Caco-2 (cell line): ENCODE results near the gene EME2. TPM values are rescaled to one million over a fixed set of nuclear protein-coding genes. Genes with fewer than 3 reads are reported as not detected.

Experiments used
- BruUV-seq: library from RNA; stranded (reverse); fragments of 400-500 nt; replicated peaks from 2 replicates; lab custom pipeline; 2021; lab: Mats Ljungman, UMichigan
- CTCF ChIA-PET: fragments of 300-600 bp; sonication (Branson Sonifier 250); formaldehyde crosslinking; loops from one replicate; lab custom pipeline; 2022; ENCODE audit warnings: antibody characterized with exemption; lab: Charles Lee
- POLR2A ChIA-PET: fragments of 300-600 bp; sonication (Branson Sonifier 250); formaldehyde crosslinking; loops from one replicate; lab custom pipeline; 2022; ENCODE audit warnings: antibody characterized with exemption; lab: Charles Lee
- DNase-seq, 2 experiments: peaks; one replicate each; pipeline versions ENCODE4 v3.0.0 to v3.0.0-alpha.2; 2020 to 2022
- H3K27me3 ChIP-seq: replicated peaks from 2 replicates; pipeline ENCODE4 v1.6.0; 2011; ENCODE audit warnings: low read length; ENCODE audit not compliant: control insufficient read depth, insufficient read depth
- H3K36me3 ChIP-seq: 2 replicates; pipeline ENCODE4 v1.5.1; 2011; ENCODE audit warnings: low read length; ENCODE audit not compliant: control insufficient read depth, insufficient read depth
- H3K4me1 ChIP-seq: fragments of 250-450 bp; sonication (Bioruptor Pico); 2 replicates; pipeline ENCODE4 v1.5.1; 2020; ENCODE audit warnings: mild to moderate bottlenecking
- H3K4me3 ChIP-seq: 2 replicates; pipeline ENCODE4 v1.5.1; 2011; ENCODE audit warnings: low read depth, mild to moderate bottlenecking, control low read depth, low read length
- H3K9me3 ChIP-seq: fragments of 250-450 bp; sonication (Bioruptor Pico); 2 replicates; pipeline ENCODE4 v1.5.1; 2020; ENCODE audit warnings: mild to moderate bottlenecking, moderate library complexity
- H3K27ac Mint-ChIP-seq: one replicate; pipeline ENCODE4 v1.8.0; 2022; ENCODE audit warnings: mixed read lengths; ENCODE audit not compliant: unreplicated experiment
- H3K27me3 Mint-ChIP-seq: one replicate; pipeline ENCODE4 v1.8.0; 2022; ENCODE audit warnings: mixed read lengths; ENCODE audit not compliant: insufficient read depth, unreplicated experiment
- H3K36me3 Mint-ChIP-seq: one replicate; pipeline ENCODE4 v1.8.0; 2022; ENCODE audit warnings: mild to moderate bottlenecking, mixed read lengths; ENCODE audit not compliant: insufficient read depth, unreplicated experiment
- H3K4me1 Mint-ChIP-seq: one replicate; pipeline ENCODE4 v1.8.0; 2022; ENCODE audit warnings: low read depth, mixed read lengths; ENCODE audit not compliant: unreplicated experiment
- H3K4me3 Mint-ChIP-seq: one replicate; pipeline ENCODE4 v1.8.0; 2022; ENCODE audit warnings: mild to moderate bottlenecking, moderate library complexity, mixed read lengths; ENCODE audit not compliant: unreplicated experiment
- H3K9me3 Mint-ChIP-seq: one replicate; pipeline ENCODE4 v1.8.0; 2022; ENCODE audit warnings: mixed read lengths; ENCODE audit not compliant: unreplicated experiment
- intact Hi-C: fragments of 100-400 bp; cut with micrococcal nuclease; formaldehyde crosslinking; loops from one replicate; pipeline ENCODE4 v1.10.0; 2022; ENCODE audit not compliant: unreplicated experiment
- total RNA-seq: library from RNA; stranded (reverse); gene quantifications from 2 replicates; pipeline ENCODE4 v1.2.3, GENCODE V29; 2022
- TF ChIP-seq, protein P1 (sequence below), 2 experiments: fragments of 200-600 bp in 1 of 2; IDR thresholded peaks; 1 replicate in 1 of 2; 2 replicates in 1 of 2; pipeline versions ENCODE4 v1.5.1 to v1.8.0; 2011 to 2022; ENCODE audit warnings: antibody characterized with exemption in 1 of 2, control low read depth in 1 of 2, inconsistent platforms in 1 of 2, low read depth in 1 of 2, low read length in 1 of 2, mild to moderate bottlenecking in 1 of 2, moderate library complexity in 1 of 2; ENCODE audit not compliant: insufficient read depth in 1 of 2, severe bottlenecking in 1 of 2, unreplicated experiment in 1 of 2

Gene EME2
- total RNA-seq, 1 experiment from 2014 or later = 24.1 TPM

- Mint-ChIP-seq H3K4me1 (no peaks in the 10 kb centered on the region), H3K27ac (no peak overlapping the region), H3K4me3 (no peak overlapping the region), H3K36me3 (peaks cover 51% of the 10 kb centered on the region), H3K27me3 (no peaks in the 10 kb centered on the region), H3K9me3 (no peaks in the 10 kb centered on the region)
- intact Hi-C loops = no loop called here
- TF ChIP-seq, protein P1, sequence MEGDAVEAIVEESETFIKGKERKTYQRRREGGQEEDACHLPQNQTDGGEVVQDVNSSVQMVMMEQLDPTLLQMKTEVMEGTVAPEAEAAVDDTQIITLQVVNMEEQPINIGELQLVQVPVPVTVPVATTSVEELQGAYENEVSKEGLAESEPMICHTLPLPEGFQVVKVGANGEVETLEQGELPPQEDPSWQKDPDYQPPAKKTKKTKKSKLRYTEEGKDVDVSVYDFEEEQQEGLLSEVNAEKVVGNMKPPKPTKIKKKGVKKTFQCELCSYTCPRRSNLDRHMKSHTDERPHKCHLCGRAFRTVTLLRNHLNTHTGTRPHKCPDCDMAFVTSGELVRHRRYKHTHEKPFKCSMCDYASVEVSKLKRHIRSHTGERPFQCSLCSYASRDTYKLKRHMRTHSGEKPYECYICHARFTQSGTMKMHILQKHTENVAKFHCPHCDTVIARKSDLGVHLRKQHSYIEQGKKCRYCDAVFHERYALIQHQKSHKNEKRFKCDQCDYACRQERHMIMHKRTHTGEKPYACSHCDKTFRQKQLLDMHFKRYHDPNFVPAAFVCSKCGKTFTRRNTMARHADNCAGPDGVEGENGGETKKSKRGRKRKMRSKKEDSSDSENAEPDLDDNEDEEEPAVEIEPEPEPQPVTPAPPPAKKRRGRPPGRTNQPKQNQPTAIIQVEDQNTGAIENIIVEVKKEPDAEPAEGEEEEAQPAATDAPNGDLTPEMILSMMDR (IDR thresholded peaks at IDR 0.05; ENCODE audit: insufficient read depth in 1 of 2, low read depth in 1 of 2, low read length in 1 of 2, severe bottlenecking in 1 of 2, unreplicated experiment in 1 of 2) = no peak
- Histone ChIP-seq H3K27me3 (no peaks in the 10 kb centered on the region), H3K4me1 (no peaks in the 10 kb centered on the region), H3K36me3 (no peaks in the 10 kb centered on the region), H3K4me3 (no peak overlapping the region), H3K9me3 (no peaks in the 10 kb centered on the region)
- BruUV-seq = no TSS peak
- ChIA-PET POLR2A (no interaction called here), CTCF (no interaction called here)
- no peak for DNase-seq
Measured at GRCh38 chr16:1764971-1765370, 7.6 kb upstream of the EME2 start.

DNA sequence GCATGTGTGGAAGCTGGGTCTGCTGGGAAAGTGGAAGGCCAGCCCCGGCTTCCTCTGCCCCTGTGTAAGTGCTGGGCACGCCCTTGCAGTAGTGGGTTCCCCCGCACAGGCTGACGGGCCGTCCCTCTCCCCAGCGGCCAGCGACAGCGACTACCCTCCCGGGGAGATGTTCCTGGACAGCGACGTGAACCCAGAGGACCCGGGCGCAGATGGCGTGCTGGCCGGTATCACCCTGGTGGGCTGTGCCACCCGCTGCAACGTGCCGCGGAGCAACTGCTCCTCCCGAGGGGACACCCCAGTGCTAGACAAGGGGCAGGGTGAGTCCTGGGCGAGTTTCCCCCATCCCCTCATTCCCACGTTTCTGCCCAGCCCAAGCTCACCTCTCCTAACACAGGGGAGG lies 6.8 kb upstream of the EME2 start:
- Histone ChIP-seq H3K4me3 (no peak overlapping the region), H3K4me1 (no peaks in the 10 kb centered on the region), H3K36me3 (no peaks in the 10 kb centered on the region), H3K27me3 (no peaks in the 10 kb centered on the region), H3K9me3 (no peaks in the 10 kb centered on the region)
- no peak for DNase-seq
- Mint-ChIP-seq H3K27ac (no peak overlapping the region), H3K9me3 (no peaks in the 10 kb centered on the region), H3K4me1 (no peaks in the 10 kb centered on the region), H3K36me3 (peaks cover 53% of the 10 kb centered on the region), H3K27me3 (no peaks in the 10 kb centered on the region), H3K4me3 (no peak overlapping the region)
- TF ChIP-seq, protein P1 (IDR thresholded peaks at IDR 0.05; ENCODE audit: insufficient read depth in 1 of 2, low read depth in 1 of 2, low read length in 1 of 2, severe bottlenecking in 1 of 2, unreplicated experiment in 1 of 2) = no peak
- no TSS peak for BruUV-seq
- POLR2A ChIA-PET = no interaction called here
- CTCF ChIA-PET = no interaction called here
- intact Hi-C loops = no loop called here

DNA sequence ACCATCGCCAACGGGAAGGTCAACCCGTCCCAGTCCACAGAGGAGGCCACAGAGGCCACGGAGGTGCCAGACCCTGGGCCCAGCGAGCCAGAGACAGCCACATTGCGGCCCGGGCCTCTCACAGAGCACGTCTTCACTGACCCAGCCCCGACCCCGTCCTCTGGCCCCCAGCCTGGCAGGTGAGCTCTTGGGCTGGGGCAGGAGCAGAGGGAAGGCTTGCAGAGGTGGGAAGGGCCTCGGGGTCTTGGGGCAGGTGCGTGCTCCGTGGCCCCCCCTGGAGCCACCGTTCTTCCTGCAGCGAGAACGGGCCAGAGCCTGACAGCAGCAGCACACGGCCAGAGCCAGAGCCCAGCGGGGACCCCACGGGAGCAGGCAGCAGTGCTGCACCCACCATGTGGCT lies 6.4 kb upstream of the EME2 start:
- H3K36me3 ChIP-seq = no peaks in the 10 kb centered on the region
- no peak overlapping the region for H3K4me3 ChIP-seq
- peaks cover 49% of the 10 kb centered on the region for H3K36me3 Mint-ChIP-seq
- intact Hi-C loops = no loop called here
- H3K9me3 ChIP-seq = no peaks in the 10 kb centered on the region
- H3K9me3 Mint-ChIP-seq = no peaks in the 10 kb centered on the region
- ChIA-PET CTCF (no interaction called here), POLR2A (no interaction called here)
- H3K27me3 ChIP-seq = no peaks in the 10 kb centered on the region
- no peak for DNase-seq
- H3K4me1 Mint-ChIP-seq = no peaks in the 10 kb centered on the region
- no peaks in the 10 kb centered on the region for H3K4me1 ChIP-seq
- H3K27me3 Mint-ChIP-seq = no peaks in the 10 kb centered on the region
- TF ChIP-seq, protein P1 (IDR thresholded peaks at IDR 0.05; ENCODE audit: insufficient read depth in 1 of 2, low read depth in 1 of 2, low read length in 1 of 2, severe bottlenecking in 1 of 2, unreplicated experiment in 1 of 2) = no peak
- no peak overlapping the region for H3K4me3 Mint-ChIP-seq
- BruUV-seq = no TSS peak
- H3K27ac Mint-ChIP-seq = no peak overlapping the region
